IMR-90 (cell line): Measurements from ENCODE around the gene SAT1. TPM values are rescaled to one million over a fixed set of nuclear protein-coding genes. Genes with fewer than 3 reads are reported as not detected.

Experiments used
- ATAC-seq: fragments of 200-7000 bp; cut with Tn5 transposase; 2 replicates; pipeline ENCODE4 v1.9.1; 2020; ENCODE audit warnings: low read depth, mild to moderate bottlenecking, moderate library complexity
- BruUV-seq: library from RNA; stranded (reverse); fragments of 400-500 nt; replicated peaks from 2 replicates; lab custom pipeline; 2021; lab: Mats Ljungman, UMichigan
- CTCF ChIA-PET: fragments of 300-600 bp; formaldehyde crosslinking; extraction: SDS; loops from one replicate; lab custom pipeline; 2021; ENCODE audit warnings: antibody characterized with exemption; lab: Yijun Ruan, JAX
- POLR2A ChIA-PET: fragments of 300-600 bp; sonication (Branson Sonifier 250); formaldehyde crosslinking; loops from one replicate; lab custom pipeline; 2022; ENCODE audit warnings: antibody characterized with exemption; ENCODE audit not compliant: unreplicated experiment; lab: Charles Lee
- DNase-seq: peaks from one replicate; pipeline ENCODE4 v3.0.0; 2013
- H2AFZ ChIP-seq: replicated peaks from 2 replicates; pipeline ENCODE3; 2013; ENCODE audit warnings: low read length, mild to moderate bottlenecking; ENCODE audit not compliant: poor library complexity
- H2AK5ac ChIP-seq: 2 replicates; pipeline ENCODE4 v1.6.1; 2013; ENCODE audit warnings: low read depth, low read length, inconsistent platforms
- H2AK9ac ChIP-seq: replicated peaks from 2 replicates; pipeline ENCODE3; 2013; ENCODE audit warnings: mild to moderate bottlenecking, low read depth, low read length, moderate library complexity; ENCODE audit not compliant: poor library complexity
- H2BK120ac ChIP-seq: 2 replicates; pipeline ENCODE4 v1.6.1; 2013; ENCODE audit warnings: low read depth, low read length, inconsistent platforms
- H2BK15ac ChIP-seq: 3 replicates; pipeline ENCODE4 v1.6.1; 2013; ENCODE audit warnings: low read depth, low read length, inconsistent platforms
- H2BK20ac ChIP-seq: 2 replicates; pipeline ENCODE4 v1.6.1; 2013; ENCODE audit warnings: low read depth, mild to moderate bottlenecking, inconsistent platforms, low read length, moderate library complexity
- H2BK5ac ChIP-seq: 2 replicates; pipeline ENCODE4 v1.6.1; 2013; ENCODE audit warnings: mild to moderate bottlenecking, low read depth, low read length, inconsistent platforms; ENCODE audit not compliant: poor library complexity, severe bottlenecking
- H3K14ac ChIP-seq: replicated peaks from 2 replicates; pipeline ENCODE4 v1.6.1; 2013; ENCODE audit warnings: low read depth, low read length, inconsistent platforms
- H3K18ac ChIP-seq: 2 replicates; pipeline ENCODE4 v1.6.1; 2013; ENCODE audit warnings: low read depth, low read length, control low read depth
- H3K23ac ChIP-seq: 2 replicates; pipeline ENCODE4 v1.6.1; 2013; ENCODE audit warnings: low read depth, low read length, inconsistent platforms
- H3K27ac ChIP-seq: 2 replicates; pipeline ENCODE4 v1.5.1; 2013; ENCODE audit warnings: mild to moderate bottlenecking, control low read depth, low read length; ENCODE audit not compliant: insufficient read depth
- H3K27me3 ChIP-seq: 2 replicates; pipeline ENCODE4 v1.6.1; 2013; ENCODE audit warnings: low read length; ENCODE audit not compliant: control insufficient read depth, insufficient read depth
- H3K36me3 ChIP-seq: 2 replicates; pipeline ENCODE4 v1.6.1; 2013; ENCODE audit warnings: low read length, mixed read lengths; ENCODE audit not compliant: control insufficient read depth, insufficient read depth
- H3K4ac ChIP-seq: 2 replicates; pipeline ENCODE4 v1.6.1; 2013; ENCODE audit warnings: low read depth, low read length, inconsistent platforms
- H3K4me1 ChIP-seq: 2 replicates; pipeline ENCODE4 v1.6.1; 2013; ENCODE audit warnings: low read length, mixed read lengths; ENCODE audit not compliant: control insufficient read depth, insufficient read depth
- H3K4me2 ChIP-seq: 2 replicates; pipeline ENCODE4 v1.6.1; 2013; ENCODE audit warnings: low read depth, mild to moderate bottlenecking, control low read depth, low read length, moderate library complexity
- H3K4me3 ChIP-seq: 2 replicates; pipeline ENCODE4 v1.5.1; 2013; ENCODE audit warnings: low read depth, mild to moderate bottlenecking, control low read depth, low read length, moderate library complexity; ENCODE audit not compliant: insufficient read depth
- H3K56ac ChIP-seq: 2 replicates; pipeline ENCODE4 v1.6.1; 2013; ENCODE audit warnings: low read length, inconsistent platforms; ENCODE audit not compliant: insufficient read depth; ENCODE audit errors: extremely low read depth
- H3K79me1 ChIP-seq, 2 experiments: 2 replicates each; pipeline ENCODE4 v1.6.1; 2013; ENCODE audit warnings: low read length in 2 of 2, inconsistent platforms in 1 of 2, low read depth in 1 of 2
- H3K9ac ChIP-seq: 2 replicates; pipeline ENCODE4 v1.6.1; 2013; ENCODE audit warnings: low read depth, low read length, control low read depth
- H3K9me1 ChIP-seq: 2 replicates; pipeline ENCODE4 v1.6.1; 2013; ENCODE audit warnings: low read length, inconsistent platforms; ENCODE audit not compliant: insufficient read depth
- H3K9me3 ChIP-seq: 2 replicates; pipeline ENCODE4 v1.6.1; 2013; ENCODE audit warnings: low read length; ENCODE audit not compliant: control insufficient read depth, insufficient read depth
- H4K20me1 ChIP-seq: 2 replicates; pipeline ENCODE4 v1.6.1; 2013; ENCODE audit warnings: low read length, inconsistent platforms; ENCODE audit not compliant: insufficient read depth
- H4K5ac ChIP-seq: 2 replicates; pipeline ENCODE4 v1.6.1; 2013; ENCODE audit warnings: mild to moderate bottlenecking, low read depth, low read length, control low read depth
- H4K8ac ChIP-seq, 2 experiments: 2 replicates each; pipeline ENCODE4 v1.6.1; 2013; ENCODE audit warnings: low read depth in 2 of 2, low read length in 2 of 2, control low read depth in 1 of 2, inconsistent platforms in 1 of 2
- H4K91ac ChIP-seq: 2 replicates; pipeline ENCODE4 v1.6.1; 2013; ENCODE audit warnings: low read depth, low read length, inconsistent platforms; ENCODE audit not compliant: insufficient read depth
- BHLHE40 ChIP-seq: fragments of 150-350 bp; IDR thresholded peaks from 2 replicates; pipeline ENCODE4 v1.6.1; 2016; ENCODE audit warnings: mild to moderate bottlenecking, low read depth, low read length
- CEBPB ChIP-seq: IDR thresholded peaks from 2 replicates; pipeline ENCODE4 v1.6.1; 2012; ENCODE audit warnings: low read depth, low read length, improper control_type of control experiment
- CHD1 ChIP-seq: IDR thresholded peaks from 2 replicates; pipeline ENCODE4 v1.6.1; 2012; ENCODE audit warnings: low read depth, low read length, improper control_type of control experiment
- FOS ChIP-seq: fragments of 150-350 bp; IDR thresholded peaks from 2 replicates; pipeline ENCODE4 v1.6.1; 2016; ENCODE audit warnings: low read depth, low read length
- MAFK ChIP-seq: IDR thresholded peaks from 2 replicates; pipeline ENCODE4 v1.6.1; 2012; ENCODE audit warnings: low read depth, low read length, improper control_type of control experiment
- MAZ ChIP-seq: IDR thresholded peaks from 2 replicates; pipeline ENCODE4 v1.6.1; 2012; ENCODE audit warnings: low read depth, mild to moderate bottlenecking, low read length, improper control_type of control experiment, moderate library complexity, borderline replicate concordance
- POLR2A ChIP-seq: IDR thresholded peaks from 2 replicates; pipeline ENCODE4 v1.6.1; 2012; ENCODE audit warnings: mild to moderate bottlenecking, low read depth, low read length
- RAD21 ChIP-seq: IDR thresholded peaks from 2 replicates; pipeline ENCODE4 v1.6.1; 2012; ENCODE audit warnings: low read length, improper control_type of control experiment
- RCOR1 ChIP-seq: IDR thresholded peaks from 2 replicates; pipeline ENCODE4 v1.6.1; 2012; ENCODE audit warnings: mild to moderate bottlenecking, low read length, improper control_type of control experiment; ENCODE audit not compliant: insufficient replicate concordance
- RFX5 ChIP-seq: IDR thresholded peaks from 2 replicates; pipeline ENCODE4 v1.8.0; 2012; ENCODE audit warnings: low read depth, mild to moderate bottlenecking, low read length, moderate library complexity
- SMC3 ChIP-seq: fragments of 150-350 bp; IDR thresholded peaks from 2 replicates; pipeline ENCODE4 v1.6.1; 2016; ENCODE audit warnings: low read depth, mild to moderate bottlenecking, antibody characterized with exemption, low read length, moderate library complexity
- WGBS, 2 experiments: methylation state at CpG; one replicate each; pipeline versions ENCODE4 v1.1.5 to v1.1.7; 2013; ENCODE audit warnings: missing lambda C conversion rate in 2 of 2; ENCODE audit not compliant: insufficient read length in 1 of 2; ENCODE audit errors: extremely low coverage in 2 of 2; 5-methylcytosine and 5-hydroxymethylcytosine counted together
- dilution Hi-C: fragments of 300-500 bp; cut with HindIII; formaldehyde crosslinking; loops from one replicate; pipeline ENCODE4 v1.14.3; 2018; ENCODE audit warnings: low sequenced_read_pairs; ENCODE audit not compliant: unreplicated experiment
- in situ Hi-C: fragments of 300-500 bp; cut with MboI; formaldehyde crosslinking; loops from 3 replicates; pipeline ENCODE4 v1.14.3; 2019; ENCODE audit warnings: low sequenced_read_pairs, inconsistent platforms, mixed read lengths
- intact Hi-C: fragments of 100-400 bp; cut with micrococcal nuclease; formaldehyde crosslinking; loops from 2 replicates; pipeline ENCODE4 v1.10.0; 2022
- polyA plus RNA-seq, 3 experiments: library from polyadenylated mRNA; depleted of rRNA; stranded (reverse); fragments of >200 nt; gene quantifications; 2 replicates each; pipeline ENCODE4 v1.2.3, GENCODE V29; 2012; ENCODE audit warnings: low replicate concordance in 1 of 3
- total RNA-seq: library from RNA; depleted of rRNA; stranded (reverse); fragments of >200 nt; gene quantifications from 2 replicates; pipeline ENCODE4 v1.2.3, GENCODE V29; 2012
- TF ChIP-seq, protein P1 (sequence below): fragments of 150-350 bp; IDR thresholded peaks from 2 replicates; pipeline ENCODE4 v1.6.1; 2017; ENCODE audit warnings: mild to moderate bottlenecking, antibody characterized with exemption, low read length, low read depth

Gene SAT1
- total and polyA plus RNA-seq, 2 of the 4 experiments (the other 2 are of a cell fraction), result 55.9 to 92.8 TPM

DNA sequence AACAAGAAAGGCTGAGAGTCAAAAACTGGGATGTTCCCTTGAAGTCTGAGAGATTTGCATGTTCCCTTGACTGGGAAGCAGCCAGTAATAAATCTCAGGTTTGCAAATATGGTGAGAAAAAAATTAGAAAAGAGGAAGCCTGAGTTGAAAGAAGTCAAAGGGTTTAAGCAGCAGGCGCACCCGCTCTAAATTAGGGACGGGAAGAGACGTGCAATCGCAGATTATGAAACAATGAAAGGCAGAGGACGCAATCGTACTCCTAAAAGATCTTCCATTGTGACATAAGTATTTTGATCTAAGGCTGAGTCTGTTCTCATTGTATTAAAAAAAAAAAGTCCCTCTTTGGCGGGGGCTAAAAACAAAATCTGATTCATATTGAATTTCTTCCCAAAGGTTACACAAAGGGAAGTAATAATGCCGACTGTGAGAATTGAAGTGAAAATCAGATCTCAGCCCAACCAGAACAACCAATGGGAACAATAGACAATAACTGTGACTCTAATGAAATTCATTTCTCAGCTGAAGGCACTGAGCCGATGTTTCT is 28.2 kb downstream of the SAT1 start:
- in situ Hi-C loops, result no loop called here
- no peak for TF ChIP-seq RCOR1
- TF ChIP-seq POLR2A, result no peak
- TF ChIP-seq BHLHE40, result no peak
- TF ChIP-seq CHD1, result no peak
- TF ChIP-seq, protein P1, sequence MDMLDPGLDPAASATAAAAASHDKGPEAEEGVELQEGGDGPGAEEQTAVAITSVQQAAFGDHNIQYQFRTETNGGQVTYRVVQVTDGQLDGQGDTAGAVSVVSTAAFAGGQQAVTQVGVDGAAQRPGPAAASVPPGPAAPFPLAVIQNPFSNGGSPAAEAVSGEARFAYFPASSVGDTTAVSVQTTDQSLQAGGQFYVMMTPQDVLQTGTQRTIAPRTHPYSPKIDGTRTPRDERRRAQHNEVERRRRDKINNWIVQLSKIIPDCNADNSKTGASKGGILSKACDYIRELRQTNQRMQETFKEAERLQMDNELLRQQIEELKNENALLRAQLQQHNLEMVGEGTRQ, result no peak
- no peak for TF ChIP-seq RFX5
- TF ChIP-seq MAZ, result no peak
- no peak for TF ChIP-seq MAFK
- TF ChIP-seq FOS, result no peak
- TF ChIP-seq SMC3, result no peak
- no peak for TF ChIP-seq RAD21
- no peak for TF ChIP-seq CEBPB
- H3K36me3 ChIP-seq, result no peaks in the 10 kb centered on the region
- H3K23ac ChIP-seq, result no peak overlapping the region
- no peak overlapping the region for H4K8ac ChIP-seq
- no peak overlapping the region for H3K4me3 ChIP-seq
- H2BK120ac ChIP-seq, result no peak overlapping the region
- no peak overlapping the region for H2BK5ac ChIP-seq
- no peak overlapping the region for H3K56ac ChIP-seq
- H3K9me3 ChIP-seq, result peaks cover 2% of the 10 kb centered on the region
- H2AFZ ChIP-seq, result no peak overlapping the region
- H3K18ac ChIP-seq, result no peak overlapping the region
- H3K14ac ChIP-seq, result no peak overlapping the region
- no CpG with 5 or more reads among the region's 10 CpGs for WGBS, 2 experiments
- CTCF ChIA-PET, result no interaction called here
- no peak overlapping the region for H2AK5ac ChIP-seq
- H4K91ac ChIP-seq, result no peak overlapping the region
- POLR2A ChIA-PET, result no interaction called here
- ATAC-seq, result no peak
- no peak overlapping the region for H3K4me2 ChIP-seq
- peaks cover 2% of the 10 kb centered on the region for H3K4me1 ChIP-seq
- no peak overlapping the region for H3K27ac ChIP-seq
- no peak overlapping the region for H2BK15ac ChIP-seq
- H3K79me1 ChIP-seq, result no peaks in the 10 kb centered on the region
- no peaks in the 10 kb centered on the region; the same call in 1 of the 2 replicates for H3K27me3 ChIP-seq
- H2AK9ac ChIP-seq, result no peak overlapping the region
- no peak overlapping the region for H3K4ac ChIP-seq
- H3K9me1 ChIP-seq, result no peaks in the 10 kb centered on the region
- DNase-seq, result no peak
- no peaks in the 10 kb centered on the region for H4K20me1 ChIP-seq
- H4K5ac ChIP-seq, result no peak overlapping the region
- no peak overlapping the region for H2BK20ac ChIP-seq
- H3K9ac ChIP-seq, result no peak overlapping the region
- dilution Hi-C loops, result no loop called here
- no TSS peak for BruUV-seq
- intact Hi-C loops, result no loop called here
